ENCODE data around the gene CSMD2.

Gene CSMD2

GRCh38 chr1:33893147-33893830, 271.7 kb downstream of the CSMD2 start:
- no peak for DNase-seq

GRCh38 chr1:33886496-33886895, 278.5 kb downstream of the CSMD2 start:
- no peak for DNase-seq

DNA sequence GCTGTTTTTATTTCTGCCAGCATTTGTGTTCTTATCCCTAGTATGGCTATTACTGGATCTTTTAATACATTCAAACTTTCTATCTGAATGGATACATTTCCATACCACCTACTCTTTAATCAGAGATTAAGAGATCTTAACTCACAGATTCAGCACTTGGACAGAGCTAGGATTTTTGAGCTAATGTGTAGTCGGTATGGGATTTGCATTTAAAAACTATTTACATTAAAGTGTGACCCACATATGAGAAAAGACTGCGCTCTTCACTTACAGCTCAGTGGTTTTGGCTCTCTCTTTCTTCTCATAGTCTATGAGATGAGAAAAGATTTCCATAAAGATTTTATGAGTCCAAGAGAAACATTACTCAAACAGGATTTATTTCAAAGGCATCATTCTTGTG, 284.7 kb downstream of the CSMD2 start:
- no peak for DNase-seq

DNA sequence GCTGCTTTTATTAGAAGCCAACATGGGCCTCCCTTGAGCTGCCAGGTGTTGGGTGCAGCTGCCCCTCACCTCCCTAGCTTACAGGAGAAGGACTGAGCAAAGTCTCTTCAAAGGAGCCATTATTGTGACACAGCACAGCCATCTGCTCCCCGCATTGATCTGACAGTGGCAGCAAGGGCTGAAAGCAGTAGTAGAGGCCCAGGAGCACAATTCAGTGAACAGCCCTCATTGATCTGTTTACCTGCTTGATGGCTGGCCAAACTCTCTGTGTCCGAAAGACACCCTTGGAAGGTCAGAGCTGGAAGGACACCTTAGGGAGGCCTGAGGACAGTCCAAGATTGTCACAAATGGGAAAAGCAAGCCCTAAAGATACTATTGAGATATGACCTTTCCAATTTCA, 286.6 kb downstream of the CSMD2 start:
- DNase-seq = no peak

GRCh38 chr1:33876970-33877650, 287.9 kb downstream of the CSMD2 start:
- no peak for DNase-seq

- DNase-seq = no peak
Measured at GRCh38 chr1:33875862-33876261, 289.2 kb downstream of the CSMD2 start.

DNA sequence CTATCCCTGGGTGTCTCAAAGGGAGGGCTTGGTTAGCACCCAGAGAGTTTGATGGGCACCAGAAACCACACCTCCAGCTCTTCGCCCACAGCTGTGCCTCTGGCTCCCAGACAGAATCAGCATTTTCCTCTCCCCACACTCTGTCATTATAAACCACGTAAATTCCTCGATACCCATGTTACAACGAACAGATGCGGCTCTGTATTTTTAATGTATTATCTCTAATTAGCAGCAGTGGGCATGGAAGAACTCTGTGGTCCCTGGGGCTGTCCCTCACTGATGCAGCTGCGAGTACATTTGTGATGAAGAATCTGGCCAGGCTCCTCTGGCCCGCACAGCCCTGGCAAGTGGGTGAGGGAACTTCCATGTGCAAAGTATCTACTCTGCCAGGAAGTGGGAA, 290.4 kb downstream of the CSMD2 start:
- no peak for DNase-seq

GRCh38 chr1:33872683-33873082, 292.3 kb downstream of the CSMD2 start:
- no peak for DNase-seq

- no peak for DNase-seq
Measured at GRCh38 chr1:33872275-33872674, 292.8 kb downstream of the CSMD2 start.

DNA sequence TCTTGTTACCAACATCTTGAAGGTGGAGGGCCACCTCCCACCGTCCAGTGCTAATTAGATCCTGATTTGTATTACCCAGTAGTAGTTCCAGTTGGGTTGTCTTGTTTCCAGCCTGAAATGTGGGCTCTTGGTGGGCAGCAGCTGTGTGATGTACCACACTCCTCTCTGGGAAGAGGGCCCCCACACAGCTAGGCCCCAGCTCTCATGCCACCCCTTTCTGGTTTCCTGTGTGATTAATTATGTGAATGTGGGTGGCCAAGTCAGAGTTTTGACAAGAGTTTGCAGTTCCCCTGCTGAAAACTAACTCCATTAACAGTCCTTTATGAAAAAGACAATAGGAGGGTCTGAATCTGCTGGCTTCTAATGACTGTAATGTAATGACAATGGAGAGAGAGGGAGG, 297.3 kb downstream of the CSMD2 start:
- no peak for DNase-seq

DNA sequence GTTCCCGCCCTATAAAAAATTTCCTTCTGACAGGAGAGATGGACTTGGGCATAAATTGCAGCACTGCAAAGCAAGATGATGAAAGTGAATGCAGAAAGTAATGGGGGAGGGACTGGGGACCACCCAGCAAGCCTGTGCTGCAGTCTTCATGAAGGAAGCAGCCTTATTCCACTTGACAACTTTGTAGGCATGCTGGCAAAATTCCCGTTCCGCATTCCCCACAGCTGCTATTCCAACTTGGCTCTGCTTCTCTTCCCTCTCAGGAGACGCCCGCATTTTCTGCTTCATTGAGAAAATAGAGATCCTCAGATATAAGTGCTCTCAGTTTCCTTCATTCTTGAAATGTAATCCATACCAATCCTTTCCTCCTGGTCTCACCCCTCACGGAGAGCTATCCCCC, 298.7 kb downstream of the CSMD2 start:
- no peak for DNase-seq

- DNase-seq = no peak
Measured at GRCh38 chr1:33864460-33865389, 300.3 kb downstream of the CSMD2 start.

DNA sequence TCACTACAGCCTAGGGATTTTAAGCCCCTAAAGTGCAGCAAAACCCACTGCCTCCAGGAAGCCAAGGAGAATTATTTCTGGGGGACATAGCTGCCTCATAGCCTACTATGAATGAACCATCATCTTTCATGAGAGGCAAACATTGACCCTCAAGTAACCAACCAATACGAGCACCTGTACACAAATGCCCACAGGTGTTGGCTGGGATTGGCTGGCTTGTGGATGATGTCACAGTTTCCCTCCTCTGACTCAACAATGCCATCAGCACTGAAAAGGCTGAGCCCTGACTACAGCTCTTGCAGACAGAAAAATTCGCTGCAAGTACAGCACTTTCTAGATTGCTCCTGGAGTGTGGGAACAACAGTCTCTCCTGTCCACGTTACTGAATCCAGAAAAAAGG, 301.3 kb downstream of the CSMD2 start, which contains the start of gene HMGB4:
Gene HMGB4 (plus strand): TSS at position 301 of the 400 bp plus-strand sequence. CDS start 113 bp downstream, outside the sequence.
- DNase-seq = no peak

- no peak for DNase-seq
Measured at GRCh38 chr1:33860671-33861070, 304.4 kb downstream of the CSMD2 start.

GRCh38 chr1:33854091-33854490, 310.9 kb downstream of the CSMD2 start:
- DNase-seq = no peak

DNA sequence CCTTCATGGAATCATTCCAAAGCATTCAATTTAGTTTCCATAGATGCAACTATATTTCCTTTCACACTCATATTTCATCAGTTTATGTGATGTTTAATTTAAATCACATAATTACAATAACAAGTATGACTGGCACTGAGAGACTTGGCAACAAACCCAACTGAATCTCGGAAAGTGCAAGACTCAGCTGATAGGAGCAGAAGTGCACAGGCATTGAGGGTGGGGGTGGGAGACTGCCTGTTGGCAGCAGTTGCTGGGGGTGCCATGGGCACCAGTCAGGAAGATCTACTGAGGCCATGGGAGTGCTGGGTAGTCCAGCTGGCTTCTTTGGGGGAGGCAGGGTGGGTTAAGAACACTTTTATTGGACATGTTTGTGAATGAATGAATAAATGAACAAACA, 311.6 kb downstream of the CSMD2 start:
- DNase-seq = no peak

GRCh38 chr1:33852711-33853110, 312.3 kb downstream of the CSMD2 start:
- no peak for DNase-seq

- DNase-seq = no peak
Measured at GRCh38 chr1:33850481-33850880, 314.5 kb downstream of the CSMD2 start.

GRCh38 chr1:33849211-33849610, 315.8 kb downstream of the CSMD2 start:
- DNase-seq = no peak

- DNase-seq = no peak
Measured at GRCh38 chr1:33848205-33848937, 316.7 kb downstream of the CSMD2 start.

GRCh38 chr1:33846861-33847260, 318.2 kb downstream of the CSMD2 start:
- no peak for DNase-seq

GRCh38 chr1:33844166-33844565, 320.9 kb downstream of the CSMD2 start:
- no peak for DNase-seq

DNA sequence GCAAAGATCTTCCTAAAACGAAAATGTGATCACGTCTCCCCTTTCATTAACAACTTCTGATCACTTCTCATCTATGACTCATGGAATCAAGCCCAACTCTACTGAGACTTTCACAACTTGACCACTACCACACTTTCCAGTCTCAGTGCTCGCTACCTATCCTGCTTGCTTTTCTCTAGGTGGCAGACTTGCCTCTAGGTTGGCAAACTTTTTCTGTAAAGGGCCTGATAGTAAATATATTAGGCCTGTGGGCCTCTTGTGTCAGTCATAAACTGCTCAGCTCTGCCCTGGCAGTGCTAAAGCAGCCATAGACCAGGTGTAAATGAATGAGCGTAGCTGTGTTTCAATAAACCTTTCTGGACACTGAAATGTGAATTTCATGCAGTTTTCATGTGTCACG, 322.7 kb downstream of the CSMD2 start:
- no peak for DNase-seq

Data from stimulated activated CD4-positive, alpha-beta T cell treated with anti-CD3 and anti-CD28 coated beads, Interleukin-4, amount 100 ng/mL, for 4 hours (primary cell).